Measurements from ENCODE around the gene PRKG1.

The PRKG1 gene

DNA sequence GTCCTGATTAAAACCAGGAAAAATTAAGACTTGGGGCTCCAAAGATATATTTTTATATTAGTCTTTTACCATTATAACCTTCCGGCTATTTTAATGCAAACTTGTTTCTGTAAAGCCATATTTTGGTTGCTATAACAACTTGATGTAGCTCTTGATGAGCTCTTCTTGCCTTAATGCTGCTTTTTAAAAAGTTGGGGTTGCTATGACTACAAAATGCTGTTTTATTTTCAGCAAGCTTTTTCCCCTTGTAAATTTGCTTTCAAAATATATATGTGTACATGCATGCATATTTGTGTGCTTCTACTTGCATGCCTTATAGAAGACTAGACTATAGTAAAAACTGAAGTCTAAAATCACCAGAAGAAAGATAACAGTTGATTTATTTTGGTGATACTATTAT, 525.4 kb downstream of the PRKG1 start:
- DNase-seq (ENCODE audit: low spot score) = no peak

DNA sequence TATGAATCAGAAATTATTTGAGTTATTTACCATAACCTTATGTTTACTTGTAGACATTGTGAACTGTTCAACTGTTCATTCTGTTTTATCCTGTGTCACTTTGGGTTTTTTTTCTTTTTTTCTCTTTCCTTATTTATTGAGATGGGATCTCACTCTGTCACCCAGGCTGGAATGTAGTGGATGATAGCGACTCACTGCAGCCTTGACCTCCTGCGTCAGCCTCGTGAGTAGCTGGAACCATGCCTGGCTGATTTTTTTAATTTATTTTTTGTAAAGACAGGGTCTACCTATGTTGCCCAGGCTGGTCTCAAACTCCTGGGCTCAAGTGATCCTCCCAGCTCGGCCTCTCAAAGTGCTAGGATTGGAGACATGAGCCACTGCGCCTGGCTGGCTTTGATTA, 528.0 kb downstream of the PRKG1 start:
- DNase-seq (ENCODE audit: low spot score) = no peak

DNA sequence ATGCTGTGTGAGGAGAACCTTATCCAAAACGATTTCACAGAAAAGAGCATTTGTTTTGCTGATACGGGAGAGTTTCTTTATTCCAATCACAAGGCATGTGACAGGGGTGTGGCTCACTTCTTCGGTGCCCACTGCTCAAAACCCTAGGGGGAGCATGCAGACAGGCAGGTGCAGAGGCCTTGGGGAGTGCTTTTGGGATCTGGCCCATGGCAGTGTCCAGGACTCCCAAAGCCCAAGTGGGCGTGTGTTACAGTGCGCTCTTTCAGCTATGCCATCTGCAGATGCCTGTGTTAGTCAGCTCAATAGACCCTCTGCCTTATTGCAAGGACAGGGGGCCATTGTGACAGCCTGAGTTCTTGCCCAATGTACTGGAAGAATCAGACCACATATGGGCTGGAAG, 530.3 kb downstream of the PRKG1 start:
- DNase-seq (ENCODE audit: low spot score) = no peak

DNA sequence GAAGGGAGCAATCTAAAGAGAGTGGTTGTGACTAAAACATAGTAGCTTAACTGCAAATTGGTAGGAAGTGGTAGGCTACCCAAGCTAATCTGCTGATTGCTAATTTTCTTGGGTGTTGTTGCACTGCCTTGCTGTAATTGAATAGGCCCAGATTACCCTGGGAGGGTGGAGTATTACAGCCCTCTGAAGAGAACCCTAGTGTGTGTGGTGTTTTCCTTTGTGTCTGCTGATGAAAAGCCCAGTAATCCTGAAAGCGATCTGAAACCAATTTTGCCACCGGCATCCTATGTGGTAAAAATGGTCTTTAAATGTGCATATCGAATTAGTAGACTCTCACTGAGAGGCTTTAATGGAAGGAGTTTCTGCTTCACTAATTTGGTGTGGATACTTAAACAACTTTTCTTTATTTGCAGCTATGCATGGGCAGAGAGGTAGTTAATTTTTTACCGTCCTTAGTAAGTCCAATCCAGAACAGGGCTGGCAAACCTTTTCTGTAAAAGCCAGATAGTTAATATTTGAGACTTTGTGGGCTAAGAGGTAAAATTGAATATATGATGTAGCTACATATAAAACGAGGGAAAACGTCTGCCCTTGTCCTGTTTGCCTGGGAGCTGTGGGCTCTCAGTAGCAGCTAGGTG, 532.7 kb downstream of the PRKG1 start:
- DNase-seq (ENCODE audit: low spot score) = no peak

DNA sequence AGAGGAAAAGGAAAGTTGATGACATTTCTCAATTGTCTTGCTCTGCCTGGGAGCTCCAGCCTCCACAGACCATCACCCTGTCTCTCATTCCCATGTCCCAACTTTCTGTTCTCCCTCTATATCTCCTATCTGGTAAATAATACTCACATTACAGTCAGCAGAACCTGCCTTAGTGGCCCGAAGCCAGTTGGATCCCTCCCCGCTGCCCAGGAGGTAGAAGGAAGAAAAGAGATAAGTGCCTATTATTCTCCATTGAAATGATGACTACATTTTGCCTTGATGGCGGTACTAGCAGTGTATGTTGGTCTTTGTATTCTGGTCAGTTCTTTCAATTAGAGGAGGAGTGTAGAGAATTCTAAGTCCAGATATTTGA, 533.2 kb downstream of the PRKG1 start:
- no peak for DNase-seq (ENCODE audit: low spot score)

DNA sequence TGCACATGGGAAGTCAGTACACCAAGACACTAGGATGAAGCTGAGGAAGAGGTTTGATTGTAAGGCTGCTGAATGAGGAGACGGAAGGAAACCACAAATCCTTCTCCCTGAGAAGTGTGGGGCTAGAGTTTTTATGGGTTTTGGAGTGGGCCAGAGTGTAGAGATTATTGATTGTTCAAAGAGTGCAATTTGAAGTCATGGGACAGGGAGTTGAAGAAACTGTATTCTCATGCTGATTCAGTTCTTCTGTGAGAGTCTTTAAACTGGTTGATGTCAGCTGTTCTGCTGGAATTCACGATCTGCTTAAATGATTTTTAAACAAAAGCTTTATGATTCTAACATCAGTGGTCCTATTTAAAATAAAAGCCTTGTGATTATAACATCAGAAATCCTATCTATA, 533.9 kb downstream of the PRKG1 start:
- DNase-seq (ENCODE audit: low spot score) = no peak

DNA sequence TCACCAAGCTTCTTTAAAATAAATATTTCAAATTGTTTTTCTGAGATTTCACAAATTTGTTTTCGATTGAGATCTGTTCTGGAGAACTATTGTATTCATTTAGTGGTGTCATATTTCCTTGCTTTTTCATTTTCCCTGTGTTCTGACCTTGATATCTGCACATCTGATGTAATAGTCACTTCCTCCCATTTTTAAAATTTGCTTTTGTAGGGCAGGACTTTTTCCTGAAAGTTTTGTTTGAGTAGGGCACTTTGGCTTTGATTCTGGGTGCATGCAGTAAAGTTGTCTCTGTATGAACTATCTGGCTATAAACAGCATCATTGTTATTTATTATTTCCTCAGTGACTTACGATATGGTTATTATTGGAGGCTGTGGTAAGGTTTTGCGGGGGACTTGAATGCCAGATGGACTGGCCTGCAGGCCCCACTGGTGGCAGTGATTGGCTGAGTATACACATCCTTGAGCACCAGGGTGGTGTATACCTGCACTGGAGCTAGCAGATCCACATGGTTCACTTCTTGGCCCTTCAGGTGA, 541.5 kb downstream of the PRKG1 start:
- DNase-seq (ENCODE audit: low spot score) = peak; percentile 74

DNA sequence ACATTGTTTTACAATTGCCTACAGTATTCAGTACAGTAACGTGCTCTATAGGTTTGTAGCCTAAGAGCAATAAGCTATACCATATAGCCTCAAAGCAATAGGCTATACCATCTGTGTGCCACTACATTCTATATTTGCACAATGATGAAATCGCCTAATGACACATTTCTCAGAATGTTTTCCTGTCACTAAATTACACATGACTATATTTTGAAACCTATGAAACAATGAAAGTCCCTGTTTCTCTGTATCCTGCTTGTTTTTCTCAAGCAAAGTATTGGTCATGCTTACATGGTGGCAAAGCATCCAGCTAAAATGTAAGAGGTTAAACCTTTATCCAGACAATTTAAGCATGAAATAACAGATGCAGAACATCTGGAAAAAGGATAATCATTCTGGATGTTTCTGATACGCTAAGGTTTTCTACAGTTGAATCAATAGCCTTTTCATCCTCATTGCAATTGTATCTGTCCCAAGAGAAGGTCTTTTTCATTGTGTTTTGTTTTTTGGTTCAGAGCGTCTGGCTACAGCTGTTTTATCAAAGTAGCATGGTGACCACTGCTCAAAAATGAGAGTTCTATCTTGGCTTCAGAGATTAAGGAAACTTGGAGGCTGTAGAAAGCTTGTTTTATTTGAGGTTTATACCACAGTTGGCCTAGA, 543.4 kb downstream of the PRKG1 start:
- DNase-seq (ENCODE audit: low spot score) = peak; percentile 59

DNA sequence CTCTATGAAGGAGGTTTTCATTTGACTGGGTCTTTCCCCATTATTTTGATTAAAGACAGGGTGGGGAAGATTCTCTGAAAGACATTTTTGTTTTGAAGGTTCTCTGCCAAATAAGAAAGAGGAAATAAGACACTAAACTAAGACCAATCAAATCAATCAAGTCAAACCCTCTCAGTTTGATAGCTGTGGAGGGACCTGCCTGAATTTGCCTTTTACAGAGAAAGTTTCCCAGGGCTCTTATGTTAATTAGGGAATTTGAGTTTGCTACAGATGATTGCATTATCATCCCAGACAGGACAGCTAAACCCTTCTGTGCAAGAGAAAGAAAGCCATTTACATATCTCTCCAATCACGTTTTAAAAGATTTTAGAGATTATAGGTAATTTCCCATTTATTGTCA, 545.1 kb downstream of the PRKG1 start:
- no peak for DNase-seq (ENCODE audit: low spot score)

DNA sequence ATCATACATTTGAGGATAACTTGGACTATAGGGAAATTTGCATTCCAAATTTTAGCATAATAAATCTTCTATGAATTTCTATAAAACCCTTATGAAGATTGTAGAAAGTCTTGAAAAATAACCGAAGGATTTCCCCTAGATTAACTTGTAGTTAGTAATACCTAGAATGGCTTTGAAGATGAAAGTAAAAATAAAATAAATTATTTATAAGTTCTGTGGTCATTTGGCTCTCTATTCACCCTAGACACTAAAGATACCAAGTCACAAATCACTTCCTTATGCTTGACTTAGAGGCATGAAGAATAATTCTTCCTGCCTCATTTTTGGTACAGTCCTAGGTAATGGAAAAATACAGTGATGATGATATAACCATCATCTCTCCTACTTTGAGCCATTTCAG, 545.8 kb downstream of the PRKG1 start:
- DNase-seq (ENCODE audit: low spot score) = no peak

DNA sequence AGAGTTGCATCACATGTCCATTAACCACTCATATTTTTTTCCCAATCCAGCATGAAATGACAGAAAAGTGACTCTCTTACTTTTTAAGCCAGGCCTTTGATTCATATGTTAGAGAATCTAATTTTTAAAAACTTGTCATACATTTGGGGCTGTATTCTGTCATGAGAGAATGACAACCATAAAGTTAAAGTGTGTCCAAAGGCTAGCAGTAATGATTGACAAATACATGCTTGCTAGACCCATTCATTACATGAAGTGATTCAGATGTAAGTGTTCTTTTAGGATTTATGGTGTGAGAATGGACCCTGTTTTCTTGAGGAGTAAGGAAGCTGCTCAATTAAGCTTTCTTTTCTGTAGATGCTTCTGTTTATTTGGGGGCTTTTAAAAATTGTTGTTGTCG, 549.7 kb downstream of the PRKG1 start:
- no peak for DNase-seq (ENCODE audit: low spot score)

DNA sequence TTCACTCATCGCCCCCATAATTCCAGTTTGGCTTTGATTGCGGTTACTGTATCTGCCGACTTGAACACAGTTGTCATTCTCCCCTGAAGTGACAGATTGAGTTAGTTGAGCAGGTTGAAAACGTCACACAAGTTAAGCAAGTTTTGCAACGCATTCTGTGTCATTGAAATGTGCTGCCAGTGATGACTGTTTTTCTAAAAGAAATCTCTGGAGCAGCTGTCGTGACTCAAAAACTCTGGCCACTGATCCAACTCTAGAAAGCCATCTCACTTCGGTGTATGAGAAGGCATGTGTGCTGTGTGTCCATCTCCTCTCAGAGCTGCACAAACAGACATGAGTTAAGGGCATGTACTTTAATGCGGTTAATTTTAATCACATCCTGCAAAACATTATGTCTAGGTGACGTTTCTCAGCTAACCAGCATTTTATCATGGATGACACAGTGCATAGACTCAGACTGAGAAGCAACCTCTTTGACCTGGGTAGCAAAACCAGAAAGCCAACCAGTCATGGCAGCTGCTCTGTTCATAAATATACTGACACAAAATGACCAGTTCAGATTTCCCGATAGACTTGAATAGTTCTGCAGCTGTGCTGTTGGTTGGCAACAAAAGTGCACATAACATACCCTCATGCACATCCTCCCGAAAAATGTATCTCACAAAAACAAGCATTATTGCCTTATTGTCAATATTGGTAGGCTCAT, 555.8 kb downstream of the PRKG1 start:
- no peak for DNase-seq (ENCODE audit: low spot score)

DNA sequence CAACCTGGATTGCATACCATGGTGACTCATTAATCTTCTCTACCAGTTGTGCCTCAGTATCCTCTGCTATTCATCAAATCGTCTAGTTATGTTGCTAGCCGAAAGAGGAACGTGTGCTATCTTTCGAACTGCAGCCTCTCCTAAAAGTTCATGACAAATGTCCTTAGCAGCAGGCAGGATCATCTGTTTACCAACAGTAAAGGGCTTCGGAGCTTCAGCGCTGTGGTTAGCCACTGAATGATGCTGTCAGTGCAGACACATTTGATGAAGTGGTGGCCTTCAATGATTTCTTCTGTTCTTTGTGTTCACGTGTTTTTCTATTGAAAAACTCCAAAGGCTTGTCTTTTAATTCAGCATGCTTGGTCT, 556.3 kb downstream of the PRKG1 start:
- no peak for DNase-seq (ENCODE audit: low spot score)

DNA sequence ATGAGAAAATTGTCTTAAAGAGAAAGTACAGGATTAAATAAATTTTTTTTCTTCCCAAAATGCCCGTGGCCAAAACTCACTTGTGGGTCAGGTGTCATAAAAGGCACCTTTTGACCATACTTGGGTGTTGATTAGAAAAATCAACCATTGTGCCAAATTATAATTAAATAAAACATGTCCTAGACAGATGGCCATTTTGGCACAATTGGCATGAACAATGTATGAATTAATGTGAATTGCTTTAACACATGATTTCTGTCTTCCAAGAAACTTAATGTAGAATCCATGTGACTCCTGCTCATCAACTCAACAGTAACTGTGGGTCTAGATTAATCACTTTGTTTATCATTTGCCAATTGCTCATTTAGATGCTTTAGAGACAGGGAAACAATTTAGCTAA, 561.1 kb downstream of the PRKG1 start:
- DNase-seq (ENCODE audit: low spot score) = no peak

DNA sequence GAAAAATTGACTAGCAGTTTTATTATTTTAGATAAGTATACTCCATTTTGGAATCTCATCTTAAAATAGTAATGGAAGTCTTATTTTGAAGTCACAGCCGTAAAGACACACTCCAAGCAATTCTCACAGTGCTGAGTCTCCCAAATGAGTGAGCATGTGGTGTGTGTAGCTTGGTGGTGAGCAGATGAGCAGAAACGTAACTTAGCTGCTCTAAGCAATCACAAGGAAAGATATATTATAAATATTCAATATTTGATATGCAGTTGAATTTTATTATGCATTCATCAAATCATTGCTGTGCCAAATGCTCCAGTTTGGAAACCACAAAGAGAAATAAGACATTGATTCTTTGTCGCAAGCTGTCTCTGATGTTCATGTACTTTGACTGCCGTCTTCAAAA, 563.9 kb downstream of the PRKG1 start:
- DNase-seq (ENCODE audit: low spot score) = no peak

DNA sequence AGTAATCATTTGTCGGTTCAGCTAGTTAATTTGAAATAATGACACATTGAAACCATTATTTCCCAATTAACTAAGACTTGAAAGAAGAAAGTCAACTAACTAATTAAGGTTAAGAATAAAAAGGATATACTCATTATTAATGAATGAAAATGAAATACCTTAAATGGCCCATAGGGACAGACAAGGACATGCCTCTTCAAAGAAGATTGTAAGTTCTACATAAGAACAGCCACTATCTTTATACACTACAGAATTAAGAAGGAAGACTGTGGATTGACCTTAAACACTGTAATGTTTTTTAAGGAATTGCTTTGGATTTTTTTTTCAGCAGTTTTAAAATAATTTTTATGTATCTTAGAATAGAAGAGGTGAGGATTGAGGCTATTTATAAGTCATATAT, 564.5 kb downstream of the PRKG1 start:
- no peak for DNase-seq (ENCODE audit: low spot score)

DNA sequence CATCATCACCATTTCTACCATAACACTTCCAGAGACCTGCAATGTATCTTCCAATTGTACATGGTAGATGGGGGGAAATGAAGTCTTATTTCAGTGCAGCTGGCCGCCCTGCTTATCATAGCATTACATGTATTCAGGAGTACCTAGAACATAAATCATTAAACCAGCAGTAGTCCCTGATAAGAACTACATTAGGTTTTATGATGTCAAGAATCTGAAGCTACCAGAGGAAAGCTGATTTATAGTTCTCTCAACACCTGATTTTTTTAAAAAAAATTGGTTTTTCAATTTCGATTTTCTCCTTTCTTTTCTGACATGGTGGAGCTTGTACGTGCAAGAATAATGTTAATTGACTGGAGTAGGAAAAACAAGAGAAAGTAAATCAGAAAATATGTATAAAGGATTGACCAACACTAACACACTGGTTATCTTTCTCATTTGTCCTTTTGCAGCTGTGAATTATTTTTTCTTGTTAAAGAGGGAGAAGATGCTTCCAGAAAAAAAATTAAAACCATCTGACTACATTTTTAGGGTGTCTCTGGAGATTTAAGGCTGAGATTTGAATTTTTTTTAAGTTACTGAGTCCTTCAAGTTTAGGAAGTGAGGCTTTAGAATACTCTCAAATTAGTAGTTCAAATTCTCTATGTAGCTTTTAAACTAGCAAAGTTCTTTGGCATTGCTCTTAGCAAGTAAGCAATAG, 566.0 kb downstream of the PRKG1 start:
- DNase-seq (ENCODE audit: low spot score) = no peak

DNA sequence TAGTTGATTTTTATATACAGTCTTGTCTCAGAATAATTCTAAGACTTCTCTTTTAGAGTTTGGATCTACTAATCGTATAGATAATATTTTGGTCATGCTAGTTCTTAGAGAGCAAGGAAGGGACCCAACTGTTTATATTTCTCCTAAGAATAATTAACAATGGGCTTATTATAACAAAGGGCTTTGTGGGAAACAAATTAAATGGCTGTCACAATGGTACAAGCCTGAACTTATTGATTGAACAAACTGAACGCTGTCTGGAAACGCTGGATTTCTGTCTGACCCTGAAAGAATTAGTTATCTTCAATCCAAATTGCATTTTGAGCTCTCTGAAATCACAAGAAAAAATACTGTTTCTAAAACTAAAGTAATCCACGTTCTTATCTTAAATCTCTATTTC, 568.3 kb downstream of the PRKG1 start:
- no peak for DNase-seq (ENCODE audit: low spot score)

DNA sequence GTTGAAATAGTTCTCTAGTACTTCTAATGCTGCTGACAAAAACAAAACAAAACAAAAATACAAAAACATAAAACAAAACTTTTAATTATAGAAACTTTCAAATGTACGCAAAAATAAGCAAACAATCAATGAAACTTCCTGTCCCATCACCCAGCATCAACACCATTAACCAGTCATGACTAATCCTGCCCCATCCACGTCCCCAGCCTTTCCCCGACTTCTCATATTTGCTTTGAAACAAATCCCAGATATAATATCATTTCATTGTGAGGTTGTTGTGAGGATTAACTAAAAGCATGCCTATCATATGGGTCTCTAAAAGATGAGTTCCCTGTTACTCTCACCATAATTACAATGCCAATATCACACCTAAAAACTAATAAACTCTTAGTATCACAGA, 569.4 kb downstream of the PRKG1 start:
- no peak for DNase-seq (ENCODE audit: low spot score)

DNA sequence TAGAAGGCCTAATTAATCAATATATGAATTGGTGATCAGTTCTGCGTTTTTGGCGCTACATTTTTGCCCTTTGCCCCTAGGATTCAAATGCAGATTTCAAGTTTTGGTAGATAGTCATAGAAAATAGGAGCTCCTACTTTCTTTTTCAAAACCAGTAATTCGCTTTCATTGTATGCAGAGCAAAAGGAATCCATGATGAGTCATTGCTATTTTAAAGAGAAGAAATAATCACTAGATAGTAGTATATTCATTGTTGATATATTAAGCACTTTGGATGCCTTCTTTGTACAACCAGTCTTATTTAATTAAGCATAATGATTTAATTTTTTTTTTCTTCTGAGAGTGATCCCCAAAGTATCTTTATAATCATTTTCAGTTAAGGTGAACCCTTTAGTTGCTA, 574.8 kb downstream of the PRKG1 start:
- peak; percentile 16 for DNase-seq (ENCODE audit: low spot score)

DNA sequence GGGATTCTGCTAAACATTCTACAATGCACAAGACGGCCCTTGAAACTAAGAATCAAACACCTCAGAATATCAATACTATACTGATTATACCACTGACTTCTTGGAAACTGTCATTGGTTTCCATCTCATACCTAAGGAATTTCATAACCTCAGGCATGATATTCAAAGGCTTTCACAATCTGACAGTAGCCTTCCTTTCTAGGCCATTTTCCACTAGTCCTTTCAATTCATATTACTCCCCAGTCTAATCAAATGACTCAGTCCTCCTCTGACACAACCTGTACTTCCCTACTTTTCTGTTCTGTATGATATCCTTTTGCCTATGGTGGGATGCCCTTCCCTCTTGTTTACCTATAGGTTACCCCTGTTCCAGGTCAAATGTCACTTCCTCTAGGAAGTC, 576.8 kb downstream of the PRKG1 start:
- no peak for DNase-seq (ENCODE audit: low spot score)

DNA sequence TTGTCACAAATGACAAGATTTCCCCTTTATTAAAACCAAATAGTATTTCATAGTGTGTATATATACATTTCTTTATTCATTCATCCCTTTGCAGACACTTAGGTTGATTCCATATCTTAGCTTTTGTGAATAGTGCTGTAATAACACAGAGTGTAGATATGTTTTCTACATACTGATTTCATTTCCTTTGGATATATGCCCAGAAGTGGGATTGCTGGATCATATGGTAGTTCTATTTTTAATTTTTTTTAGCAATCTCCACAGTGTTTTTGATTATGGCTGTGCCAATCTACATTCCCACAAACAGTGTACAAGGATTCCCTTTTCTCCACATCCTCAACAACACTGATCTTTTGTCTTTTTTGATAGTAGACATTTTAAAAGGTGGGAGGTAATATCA, 578.7 kb downstream of the PRKG1 start:
- DNase-seq (ENCODE audit: low spot score) = no peak

DNA sequence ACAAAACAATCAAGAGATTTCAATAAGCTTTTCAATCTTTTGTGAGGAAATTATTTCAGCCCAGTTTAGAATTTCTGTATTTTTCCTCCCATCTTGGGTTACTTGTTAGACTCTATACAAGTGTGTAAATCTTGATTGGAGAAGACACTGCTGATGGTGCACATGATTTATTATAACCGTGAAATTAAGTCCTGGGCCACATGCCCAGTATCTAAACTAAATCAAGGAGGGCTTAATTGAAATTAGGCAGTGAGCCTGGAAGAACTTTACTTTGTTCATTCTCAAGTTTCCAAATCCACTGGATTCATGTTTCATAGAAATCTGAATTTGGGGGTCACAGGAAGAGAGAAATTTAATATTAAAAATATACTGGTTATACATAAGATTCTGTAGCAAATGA, 580.6 kb downstream of the PRKG1 start:
- no peak for DNase-seq (ENCODE audit: low spot score)
